Measurements from ENCODE around the gene TFF2.

Gene TFF2

DNA sequence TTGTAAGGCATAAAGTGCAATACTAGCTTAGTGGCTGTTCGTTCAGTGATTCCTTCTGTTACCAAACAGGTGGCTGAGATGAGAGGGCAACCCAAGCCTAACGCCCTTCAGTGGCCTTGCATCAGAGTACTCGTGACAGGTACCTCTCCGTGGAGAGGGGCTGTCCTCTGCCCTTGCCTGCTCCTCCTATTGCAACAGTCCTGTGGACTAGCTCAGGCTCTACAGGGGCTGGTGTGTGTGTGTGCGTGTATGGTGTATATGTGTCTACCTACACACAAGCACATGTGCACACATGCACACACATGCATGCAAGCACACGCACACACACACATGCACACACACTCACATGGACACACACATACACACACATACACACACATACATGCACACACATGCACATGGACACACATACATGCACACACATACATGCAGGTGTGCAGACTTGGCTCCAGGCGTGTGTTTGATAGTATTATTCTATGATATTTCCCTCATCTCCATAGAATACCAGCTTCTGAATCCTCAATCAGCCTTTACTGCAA lies 50.7 kb downstream of the TFF2 start:
- no peak for DNase-seq (ENCODE audit: low read depth)
- no peak overlapping the region for H3K4me3 ChIP-seq (ENCODE audit: control insufficient read depth, low read depth, low read length)
- TF ChIP-seq, protein P1, sequence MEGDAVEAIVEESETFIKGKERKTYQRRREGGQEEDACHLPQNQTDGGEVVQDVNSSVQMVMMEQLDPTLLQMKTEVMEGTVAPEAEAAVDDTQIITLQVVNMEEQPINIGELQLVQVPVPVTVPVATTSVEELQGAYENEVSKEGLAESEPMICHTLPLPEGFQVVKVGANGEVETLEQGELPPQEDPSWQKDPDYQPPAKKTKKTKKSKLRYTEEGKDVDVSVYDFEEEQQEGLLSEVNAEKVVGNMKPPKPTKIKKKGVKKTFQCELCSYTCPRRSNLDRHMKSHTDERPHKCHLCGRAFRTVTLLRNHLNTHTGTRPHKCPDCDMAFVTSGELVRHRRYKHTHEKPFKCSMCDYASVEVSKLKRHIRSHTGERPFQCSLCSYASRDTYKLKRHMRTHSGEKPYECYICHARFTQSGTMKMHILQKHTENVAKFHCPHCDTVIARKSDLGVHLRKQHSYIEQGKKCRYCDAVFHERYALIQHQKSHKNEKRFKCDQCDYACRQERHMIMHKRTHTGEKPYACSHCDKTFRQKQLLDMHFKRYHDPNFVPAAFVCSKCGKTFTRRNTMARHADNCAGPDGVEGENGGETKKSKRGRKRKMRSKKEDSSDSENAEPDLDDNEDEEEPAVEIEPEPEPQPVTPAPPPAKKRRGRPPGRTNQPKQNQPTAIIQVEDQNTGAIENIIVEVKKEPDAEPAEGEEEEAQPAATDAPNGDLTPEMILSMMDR (IDR thresholded peaks at IDR 0.05; ENCODE audit: control insufficient read depth, insufficient read depth, low read depth, low read length, missing control alignments): no peak

DNA sequence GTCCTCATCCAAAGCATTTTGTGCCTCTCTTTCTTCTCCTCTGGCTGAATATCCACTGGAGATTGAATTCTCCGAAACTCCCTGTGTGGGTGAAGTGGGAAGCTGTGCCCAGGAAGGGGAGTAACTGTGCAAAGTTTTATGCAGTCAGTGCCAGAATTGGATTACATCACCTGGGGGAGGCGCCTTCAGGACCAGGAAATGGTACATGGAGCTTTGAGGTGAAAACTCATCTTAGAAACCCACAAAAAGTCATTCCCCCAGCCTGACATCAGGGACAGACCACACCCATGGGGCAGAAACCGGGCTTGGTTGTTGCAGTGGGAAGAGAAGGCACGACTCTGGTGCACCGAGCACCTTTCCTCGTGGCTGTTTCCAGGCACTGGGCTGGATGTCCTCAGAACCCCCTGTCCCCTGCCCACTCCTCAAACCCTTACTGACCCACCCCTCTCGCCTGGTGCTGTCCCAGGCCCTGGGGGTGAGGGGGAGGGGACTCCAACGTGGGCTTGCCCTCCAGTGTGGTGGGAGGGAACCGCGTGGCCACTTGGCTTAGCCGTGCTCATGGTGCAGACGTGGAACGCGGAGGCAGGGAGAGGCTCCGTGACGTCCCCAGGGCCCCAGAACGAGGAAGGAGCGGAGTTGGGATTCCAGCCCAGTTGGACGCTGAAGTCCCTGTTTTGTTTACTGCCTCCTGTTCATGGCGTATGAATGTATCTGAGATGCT lies 51.3 kb downstream of the TFF2 start:
- TF ChIP-seq, protein P1 (IDR thresholded peaks at IDR 0.05; ENCODE audit: control insufficient read depth, insufficient read depth, low read depth, low read length, missing control alignments): no peak
- DNase-seq (ENCODE audit: low read depth): no peak
- H3K4me3 ChIP-seq (ENCODE audit: control insufficient read depth, low read depth, low read length): no peak overlapping the region

DNA sequence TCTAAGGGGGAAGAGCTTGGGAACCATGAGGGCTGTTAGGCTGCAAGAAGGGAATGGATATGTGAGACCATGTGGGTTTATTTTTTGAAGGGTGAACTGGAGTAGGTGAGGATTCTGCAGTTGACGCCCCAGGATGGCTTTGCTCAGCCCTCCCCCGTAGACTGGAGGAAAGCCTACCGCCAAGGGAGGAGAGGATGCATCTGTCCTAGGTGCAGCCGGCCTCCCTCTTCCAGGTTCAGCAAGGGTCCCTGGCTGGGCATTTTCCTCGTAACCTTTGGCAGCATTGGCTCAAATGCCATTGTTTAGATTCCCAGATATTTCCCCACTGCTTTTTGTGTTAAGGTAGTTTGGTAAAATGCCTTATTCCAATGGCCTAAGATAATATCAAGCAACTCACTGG lies 52.1 kb downstream of the TFF2 start:
- TF ChIP-seq, protein P1 (IDR thresholded peaks at IDR 0.05; ENCODE audit: control insufficient read depth, insufficient read depth, low read depth, low read length, missing control alignments): no peak
- no peak overlapping the region for H3K4me3 ChIP-seq (ENCODE audit: control insufficient read depth, low read depth, low read length)
- no peak for DNase-seq (ENCODE audit: low read depth)

DNA sequence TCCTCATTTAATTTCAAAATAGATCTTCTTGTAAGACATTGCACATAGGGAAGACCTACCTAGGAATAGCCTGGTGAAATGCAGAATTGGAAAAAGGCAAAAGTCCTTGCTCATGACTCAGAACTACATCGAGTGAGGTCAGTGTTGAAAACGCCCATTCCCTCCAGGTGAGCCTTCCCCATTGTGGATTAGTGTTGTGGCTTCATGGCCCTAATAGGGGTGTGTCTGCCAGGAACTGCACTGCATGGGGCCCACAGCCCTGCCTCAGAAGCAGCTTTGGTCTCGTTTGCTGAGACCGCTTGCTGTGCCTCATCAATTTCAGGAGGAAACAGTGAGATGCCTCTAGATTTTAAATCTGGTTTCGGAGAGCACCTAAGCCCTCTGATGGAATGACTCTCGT lies 52.6 kb downstream of the TFF2 start:
- TF ChIP-seq, protein P1 (IDR thresholded peaks at IDR 0.05; ENCODE audit: control insufficient read depth, insufficient read depth, low read depth, low read length, missing control alignments): no peak
- H3K4me3 ChIP-seq (ENCODE audit: control insufficient read depth, low read depth, low read length): no peak overlapping the region
- no peak for DNase-seq (ENCODE audit: low read depth)

DNA sequence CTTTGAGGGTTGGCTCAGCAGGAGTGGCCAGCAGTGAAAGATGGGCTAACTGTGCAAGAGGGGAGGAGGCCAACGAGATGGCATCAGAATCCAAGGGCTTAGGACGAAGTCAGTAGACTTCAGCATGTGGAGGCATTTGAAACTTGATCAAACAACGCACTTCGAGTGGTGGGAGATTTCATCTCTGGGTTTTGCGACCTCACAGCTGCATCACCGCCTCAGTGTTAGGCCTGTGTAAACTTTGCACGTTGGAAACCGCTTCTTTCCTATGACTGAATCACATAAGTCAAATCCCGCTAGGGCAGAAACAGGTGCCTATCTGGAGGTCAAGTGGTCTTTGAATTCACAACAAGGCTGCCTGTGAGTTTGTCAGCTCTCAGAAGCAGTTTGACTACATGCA lies 53.4 kb downstream of the TFF2 start:
- DNase-seq (ENCODE audit: low read depth): no peak
- TF ChIP-seq, protein P1 (IDR thresholded peaks at IDR 0.05; ENCODE audit: control insufficient read depth, insufficient read depth, low read depth, low read length, missing control alignments): no peak
- no peak overlapping the region for H3K4me3 ChIP-seq (ENCODE audit: control insufficient read depth, low read depth, low read length)

DNA sequence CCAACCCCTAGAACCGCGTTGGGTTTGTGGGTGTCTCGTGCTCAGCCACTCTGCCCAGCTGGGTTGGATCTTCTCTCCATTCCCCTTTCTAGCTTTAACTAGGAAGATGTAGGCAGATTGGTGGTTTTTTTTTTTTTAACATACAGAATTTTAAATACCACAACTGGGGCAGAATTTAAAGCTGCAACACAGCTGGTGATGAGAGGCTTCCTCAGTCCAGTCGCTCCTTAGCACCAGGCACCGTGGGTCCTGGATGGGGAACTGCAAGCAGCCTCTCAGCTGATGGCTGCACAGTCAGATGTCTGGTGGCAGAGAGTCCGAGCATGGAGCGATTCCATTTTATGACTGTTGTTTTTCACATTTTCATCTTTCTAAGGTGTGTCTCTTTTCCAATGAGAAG lies 54.3 kb downstream of the TFF2 start:
- DNase-seq (ENCODE audit: low read depth): no peak
- no peak overlapping the region for H3K4me3 ChIP-seq (ENCODE audit: control insufficient read depth, low read depth, low read length)
- TF ChIP-seq, protein P1 (IDR thresholded peaks at IDR 0.05; ENCODE audit: control insufficient read depth, insufficient read depth, low read depth, low read length, missing control alignments): no peak
